CD1c-positive myeloid dendritic cell (primary cell): ENCODE data around the gene RAB26.
"Not testable (repeated sequence)": the region's sequence is repeated elsewhere in the genome, so short reads cannot be mapped to it uniquely, and the experiment has no call there.

Experiments used
- DNase-seq: peaks from one replicate; pipeline ENCODE4 v3.0.0-alpha.2; 2016; ENCODE audit errors: extremely low spot score

The RAB26 gene

DNA sequence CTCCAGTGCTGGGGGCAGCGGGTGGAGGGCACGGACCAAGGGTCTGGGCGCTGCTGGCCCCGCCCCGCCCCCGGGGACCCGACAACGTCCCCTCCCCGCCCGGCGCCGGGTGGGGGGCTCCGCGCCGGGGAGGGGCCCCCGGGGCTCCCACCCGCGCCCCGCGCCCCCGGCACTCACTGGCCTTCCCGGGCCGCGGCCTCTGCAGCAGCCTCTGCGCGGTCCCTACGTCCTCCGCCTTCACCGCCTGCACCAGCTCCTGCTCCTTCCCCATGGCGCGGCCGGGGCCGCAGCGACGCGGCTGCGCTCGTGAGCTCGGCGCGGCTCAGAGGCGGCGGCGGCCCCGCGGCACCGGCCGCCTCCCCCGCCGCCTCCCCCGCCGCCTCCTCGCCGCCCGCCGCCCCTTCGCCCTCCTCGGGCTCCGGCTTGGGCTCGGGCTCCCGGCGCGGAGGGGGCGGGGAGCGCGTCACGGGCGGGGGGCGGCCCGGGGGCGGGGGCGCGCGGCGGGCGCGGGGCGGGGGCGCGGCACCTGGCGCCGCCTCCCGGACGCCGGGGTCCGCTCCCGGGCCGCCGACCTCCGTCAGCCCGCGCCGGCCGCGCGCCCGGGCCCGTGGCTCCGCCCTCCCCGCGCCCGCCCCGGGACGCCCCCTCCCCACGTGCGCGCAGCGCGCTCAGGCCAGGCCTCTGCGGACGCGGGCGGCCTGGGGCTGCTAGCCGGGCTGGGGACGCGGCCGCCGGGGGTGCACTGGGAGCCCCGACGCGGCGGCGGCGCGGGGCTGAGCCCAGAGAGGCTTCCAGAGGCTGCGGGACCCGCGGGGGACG is 47.9 kb downstream of the RAB26 start, which contains the start of gene CASKIN1:
TSS of gene CASKIN1 (minus strand) at position 444 of the 819 bp plus-strand sequence. CDS start at position 271, 173 bp downstream.
- peak; percentile 58 for DNase-seq

DNA sequence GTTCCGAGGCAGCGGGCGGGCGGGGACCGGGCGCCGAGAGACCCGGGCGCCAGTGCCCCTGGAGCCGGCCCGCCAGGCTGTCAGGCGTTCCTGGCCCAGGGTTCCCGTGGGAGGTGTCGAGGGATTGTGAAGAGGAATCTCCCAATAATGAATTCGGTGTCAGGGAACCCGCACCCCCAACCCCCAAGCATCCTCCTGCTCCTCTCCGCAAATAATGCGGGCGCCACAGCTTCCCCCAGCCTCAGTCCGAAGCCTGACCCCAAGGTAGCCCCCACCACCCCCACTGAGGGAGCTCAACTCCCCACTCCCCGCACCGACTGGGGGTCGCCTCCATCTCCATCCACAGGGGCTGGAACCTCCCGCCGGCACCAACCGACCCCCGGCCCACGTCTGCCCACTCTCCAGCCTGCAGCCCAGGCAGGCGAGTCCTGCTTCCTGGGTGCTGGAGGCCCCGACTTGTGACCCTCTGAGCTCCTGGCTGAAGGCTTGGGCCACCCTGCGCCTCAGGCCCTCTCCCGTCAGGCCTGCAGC is 48.6 kb downstream of the RAB26 start:
- no peak for DNase-seq

DNA sequence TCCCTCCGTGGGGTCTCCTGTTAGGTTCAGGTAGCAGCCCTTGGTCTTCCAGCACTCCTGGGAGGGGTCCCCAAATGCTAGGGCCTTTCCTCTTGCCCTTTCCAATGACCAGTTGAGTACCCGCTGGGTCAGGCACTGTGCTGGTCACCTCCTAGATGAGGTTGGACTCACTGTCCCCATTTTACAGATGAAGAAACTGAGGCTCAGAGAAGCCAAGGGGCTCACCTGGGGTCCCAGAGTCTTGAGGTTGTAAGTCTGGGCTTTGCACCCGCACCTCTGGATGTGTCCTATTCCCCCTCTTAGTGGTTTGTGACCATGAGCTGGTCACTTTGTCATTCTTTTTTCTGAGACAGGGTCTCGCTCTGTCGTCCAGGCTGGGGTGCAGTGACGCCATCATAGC is 49.3 kb downstream of the RAB26 start:
- no peak for DNase-seq

DNA sequence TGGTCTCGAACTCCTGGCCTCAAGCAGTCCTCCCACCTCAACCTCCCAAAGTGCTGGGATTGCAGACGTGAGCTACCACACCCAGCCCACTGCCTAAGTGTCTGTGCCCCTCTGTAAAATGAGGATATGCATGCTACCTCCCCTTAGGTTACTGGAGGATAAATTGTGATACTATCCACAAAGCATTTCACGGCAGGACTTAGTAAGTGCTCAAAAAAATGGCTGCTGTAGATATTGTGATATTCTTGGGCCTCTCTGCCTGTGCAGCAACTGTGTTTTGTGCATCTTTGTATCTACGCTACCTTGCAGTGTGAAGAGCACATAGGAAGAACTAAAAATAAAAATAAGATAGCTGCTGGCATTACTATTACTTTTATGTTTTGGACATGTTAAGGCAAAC is 49.9 kb downstream of the RAB26 start:
- DNase-seq: no peak

DNA sequence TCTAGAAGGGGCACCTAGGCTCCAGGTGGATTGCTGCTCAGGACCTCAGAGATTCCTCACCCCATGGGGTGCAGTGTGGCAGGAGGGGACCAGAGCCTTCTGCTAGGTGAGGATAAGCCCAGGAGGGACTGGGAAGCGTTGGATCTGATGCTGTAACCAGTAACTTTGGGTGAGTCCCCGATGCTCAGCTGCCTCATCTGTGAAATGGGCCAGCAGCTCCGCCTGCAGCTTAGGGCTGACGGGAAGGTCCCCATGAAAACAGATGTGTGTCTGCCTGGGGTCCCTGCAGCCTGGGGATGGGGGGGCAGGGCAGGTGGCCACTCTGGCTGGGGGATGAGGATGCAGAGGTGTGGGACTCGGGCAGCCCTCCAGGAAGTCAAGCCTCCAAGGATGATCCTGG is 50.7 kb downstream of the RAB26 start:
- DNase-seq: no peak

DNA sequence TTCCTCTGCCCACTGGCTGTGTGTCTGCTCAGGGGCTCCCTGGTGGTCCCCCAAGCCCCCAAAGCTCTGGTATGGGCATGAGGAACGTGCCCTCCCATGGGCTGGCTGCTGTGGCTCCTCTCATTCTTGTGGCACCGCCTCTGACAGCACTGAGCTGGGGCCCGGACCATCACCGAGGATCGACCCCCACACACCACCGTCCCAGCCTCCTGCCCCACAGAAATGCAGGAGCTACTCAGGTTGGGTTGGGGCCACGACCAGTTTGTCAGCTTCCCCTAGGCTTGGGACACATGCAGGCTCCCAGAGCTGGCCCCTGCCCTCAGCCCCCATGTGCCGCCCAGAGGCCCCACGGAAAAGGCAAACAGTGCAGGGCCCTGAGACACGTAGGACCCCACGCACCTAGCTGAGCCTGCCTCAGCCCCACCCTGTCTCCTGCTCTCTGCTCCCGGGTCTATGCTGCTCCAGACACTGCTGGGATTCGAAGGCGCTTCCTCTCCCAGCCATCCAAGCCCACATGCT is 51.3 kb downstream of the RAB26 start:
- DNase-seq: no peak

DNA sequence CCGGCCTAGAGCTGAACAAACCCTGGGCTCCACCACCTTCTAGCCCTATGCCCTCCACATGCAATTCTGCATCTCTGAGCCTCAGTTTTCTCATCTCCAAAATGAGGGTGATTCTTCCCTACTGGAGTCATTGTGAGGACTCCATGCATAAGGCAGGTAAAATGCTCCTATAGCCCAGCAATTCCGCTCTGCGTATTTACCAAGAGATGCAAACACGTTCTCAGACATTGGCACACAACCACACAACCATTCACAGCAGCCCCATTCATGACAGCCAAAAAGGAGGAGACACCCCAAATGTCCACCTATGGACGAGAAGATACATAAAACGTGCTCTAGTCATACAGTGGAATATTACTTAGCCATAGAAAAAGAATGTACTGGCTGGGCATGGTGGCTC is 51.9 kb downstream of the RAB26 start:
- DNase-seq: no peak

DNA sequence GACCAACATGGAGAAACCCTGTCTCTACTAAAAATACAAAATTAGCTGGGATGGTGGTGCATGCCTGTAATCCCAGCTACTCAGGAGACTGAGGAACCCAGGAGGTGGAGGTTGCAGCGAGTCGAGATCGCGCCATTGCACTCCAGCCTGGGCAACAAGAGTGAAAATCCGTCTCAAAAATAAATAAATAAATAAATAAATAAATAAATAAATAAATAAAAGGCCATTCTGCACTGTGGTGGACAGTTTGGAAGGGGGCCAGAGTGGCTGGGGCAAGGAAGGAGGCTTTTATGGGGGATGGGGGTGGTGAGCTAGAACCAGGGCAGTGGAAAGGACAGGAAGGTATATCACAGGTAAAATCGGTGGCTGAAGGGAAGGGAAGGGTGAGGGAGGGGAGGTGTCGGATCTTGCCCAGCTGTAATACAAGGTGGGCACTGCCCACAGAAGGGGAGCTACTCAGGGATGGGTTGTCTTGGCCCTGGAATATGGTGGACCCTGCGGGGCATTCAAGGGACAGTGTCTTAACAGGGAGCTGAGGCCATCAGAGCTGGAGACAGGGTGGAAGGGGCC is 54.8 kb downstream of the RAB26 start:
- not testable (repeated sequence) for DNase-seq
